Stomach (tissue), 4 donors: ENCODE results near the gene MBD3L5.

ENCODE experiments used
- EP300 ChIP-seq: sonication (generic); formaldehyde crosslinking; IDR thresholded peaks from one replicate; pipeline ENCODE4 v1.6.1; 2017; ENCODE audit warnings: antibody characterized with exemption
- TF ChIP-seq, protein P1 (sequence below), 7 experiments: fragments of 450-650 bp in 4 of 7; fragments of 200-600 bp in 3 of 7; sonication (generic) in 3 of 7; IDR thresholded peaks; one replicate each; pipeline ENCODE4 v1.5.1; 2016 to 2019; ENCODE audit warnings: antibody characterized with exemption in 7 of 7, control low read depth in 2 of 7, mild to moderate bottlenecking in 1 of 7

DNA sequence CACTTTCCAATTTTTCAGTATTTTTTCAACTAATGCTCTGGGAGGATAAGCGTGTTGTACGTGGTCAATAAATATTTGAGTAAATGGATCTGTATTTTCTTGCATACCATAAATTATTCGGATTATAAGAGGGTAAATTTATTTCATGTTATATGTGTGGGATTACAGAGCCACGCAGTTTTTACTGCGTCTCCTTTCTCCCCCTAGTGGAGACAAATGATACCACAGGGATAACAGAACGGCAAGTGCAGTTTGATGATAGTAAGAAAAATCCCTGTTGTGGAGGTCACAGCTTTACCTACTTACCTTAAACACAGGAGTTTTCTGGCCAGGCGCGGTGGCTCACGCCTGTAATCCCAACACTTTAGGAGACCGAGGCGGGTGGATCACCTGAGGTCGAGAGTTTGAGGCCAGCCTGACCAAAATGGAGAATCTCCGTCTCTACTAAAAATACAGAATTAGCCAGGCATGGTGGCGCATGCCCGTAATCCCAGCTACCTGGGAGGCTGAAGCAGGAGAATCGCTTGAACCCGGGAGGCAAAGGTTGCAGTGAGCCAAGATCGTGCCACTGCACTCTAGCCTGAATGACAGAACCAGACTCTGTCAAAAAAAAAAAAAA, 26.0 kb upstream of the MBD3L5 start:
- TF ChIP-seq, protein P1, sequence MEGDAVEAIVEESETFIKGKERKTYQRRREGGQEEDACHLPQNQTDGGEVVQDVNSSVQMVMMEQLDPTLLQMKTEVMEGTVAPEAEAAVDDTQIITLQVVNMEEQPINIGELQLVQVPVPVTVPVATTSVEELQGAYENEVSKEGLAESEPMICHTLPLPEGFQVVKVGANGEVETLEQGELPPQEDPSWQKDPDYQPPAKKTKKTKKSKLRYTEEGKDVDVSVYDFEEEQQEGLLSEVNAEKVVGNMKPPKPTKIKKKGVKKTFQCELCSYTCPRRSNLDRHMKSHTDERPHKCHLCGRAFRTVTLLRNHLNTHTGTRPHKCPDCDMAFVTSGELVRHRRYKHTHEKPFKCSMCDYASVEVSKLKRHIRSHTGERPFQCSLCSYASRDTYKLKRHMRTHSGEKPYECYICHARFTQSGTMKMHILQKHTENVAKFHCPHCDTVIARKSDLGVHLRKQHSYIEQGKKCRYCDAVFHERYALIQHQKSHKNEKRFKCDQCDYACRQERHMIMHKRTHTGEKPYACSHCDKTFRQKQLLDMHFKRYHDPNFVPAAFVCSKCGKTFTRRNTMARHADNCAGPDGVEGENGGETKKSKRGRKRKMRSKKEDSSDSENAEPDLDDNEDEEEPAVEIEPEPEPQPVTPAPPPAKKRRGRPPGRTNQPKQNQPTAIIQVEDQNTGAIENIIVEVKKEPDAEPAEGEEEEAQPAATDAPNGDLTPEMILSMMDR (IDR thresholded peaks at IDR 0.05), result no peak
- TF ChIP-seq EP300, result no peak
